K562 (cell line): Measurements from ENCODE around the gene COL4A6. TPM values are rescaled to one million over a fixed set of nuclear protein-coding genes. Genes with fewer than 3 reads are reported as not detected.

Experiments used
- ATAC-seq: fragments of 200-7000 bp; cut with Tn5 transposase; 3 replicates; pipeline ENCODE4 v1.9.1; 2020; ENCODE audit warnings: moderate library complexity
- BruUV-seq: library from RNA; stranded (reverse); fragments of 400-500 nt; replicated peaks from 2 replicates; lab custom pipeline; 2021; lab: Mats Ljungman, UMichigan
- CTCF ChIA-PET: fragments of 300-600 bp; formaldehyde crosslinking; extraction: SDS; loops from one replicate; lab custom pipeline; 2021; ENCODE audit warnings: low intra/inter-chr PET ratio; lab: Yijun Ruan, JAX
- POLR2A ChIA-PET: fragments of 300-600, 350-650 bp; sonication (Branson Sonifier 250); formaldehyde crosslinking; extraction: SDS; loops from one replicate; lab custom pipeline; 2021; ENCODE audit warnings: antibody characterized with exemption, inconsistent platforms; lab: Yijun Ruan, JAX
- DNase-seq, 4 experiments: peaks; one replicate each; pipeline versions ENCODE4 v3.0.0 to v3.0.0-alpha.2; 2011 to 2018; ENCODE audit warnings: low spot score in 3 of 4, mixed read lengths in 3 of 4; ENCODE audit errors: extremely low read depth in 1 of 4
- FAIRE-seq: peaks from 2 replicates; lab custom pipeline; 2011; peaks lifted over from hg19 to GRCh38; lab: Jason Lieb, UNC
- H2AFZ ChIP-seq: 2 replicates; pipeline ENCODE4 v1.6.0; 2011; ENCODE audit warnings: low read depth, low read length, control low read depth, inconsistent platforms
- H3K27ac ChIP-seq: fragments of 200-600 bp; 3 replicates; pipeline ENCODE4 v1.8.0; 2011; ENCODE audit warnings: low read depth, mild to moderate bottlenecking, control low read depth, inconsistent platforms, low read length, moderate library complexity, mixed read lengths; ENCODE audit errors: extremely low read depth
- H3K27me3 ChIP-seq, 2 experiments: fragments of 300-600 bp in 1 of 2; 2 replicates in 1 of 2; 3 replicates in 1 of 2; pipeline versions ENCODE4 v1.6.0 to v1.8.0; 2011; ENCODE audit warnings: inconsistent platforms in 2 of 2, low read length in 2 of 2, mild to moderate bottlenecking in 1 of 2, mixed read lengths in 1 of 2, moderate library complexity in 1 of 2; ENCODE audit not compliant: control insufficient read depth in 2 of 2, insufficient read depth in 2 of 2
- H3K36me3 ChIP-seq: fragments of 300-600 bp; 3 replicates; pipeline ENCODE4 v1.8.0; 2011; ENCODE audit warnings: mild to moderate bottlenecking, low read length, inconsistent platforms; ENCODE audit not compliant: control insufficient read depth, insufficient read depth
- H3K4me1 ChIP-seq, 2 experiments: fragments of 200-600 bp in 1 of 2; replicated peaks in 1 of 2; 2 replicates in 1 of 2; 3 replicates in 1 of 2; pipeline versions ENCODE4 v1.5.1 to v1.8.0; 2011; ENCODE audit warnings: inconsistent platforms in 2 of 2, low read length in 2 of 2, mild to moderate bottlenecking in 1 of 2, mixed read lengths in 1 of 2, moderate library complexity in 1 of 2; ENCODE audit not compliant: control insufficient read depth in 2 of 2, insufficient read depth in 2 of 2
- H3K4me2 ChIP-seq: 2 replicates; pipeline ENCODE4 v1.6.1; 2011; ENCODE audit warnings: low read length, control low read depth, inconsistent platforms, mixed read lengths; ENCODE audit not compliant: insufficient read depth
- H3K4me3 ChIP-seq: fragments of 200-600 bp; sonication (generic), shearing (Covaris generic); 2 replicates; pipeline ENCODE4 v1.5.1; 2016; ENCODE audit warnings: control low read depth, inconsistent platforms
- H3K79me2 ChIP-seq: fragments of 200-600 bp; 3 replicates; pipeline ENCODE4 v1.8.0; 2011; ENCODE audit warnings: low read length, inconsistent platforms; ENCODE audit not compliant: control insufficient read depth, insufficient read depth
- H3K9ac ChIP-seq, 2 experiments: 2 replicates each; pipeline versions ENCODE4 v1.6.0 to v1.6.1; 2011; ENCODE audit warnings: low read depth in 2 of 2, low read length in 2 of 2, control low read depth in 1 of 2, inconsistent platforms in 1 of 2, mild to moderate bottlenecking in 1 of 2, mixed read lengths in 1 of 2; ENCODE audit not compliant: insufficient read depth in 1 of 2
- H3K9me1 ChIP-seq: one replicate; pipeline ENCODE4 v1.6.0; 2011; ENCODE audit warnings: inconsistent platforms, mild to moderate bottlenecking, low read length, moderate library complexity; ENCODE audit not compliant: control insufficient read depth, insufficient read depth
- H3K9me3 ChIP-seq: replicated peaks from 2 replicates; pipeline ENCODE4 v1.5.1; 2011; ENCODE audit warnings: low read depth, low read length, inconsistent platforms; ENCODE audit not compliant: control insufficient read depth, insufficient read depth
- H4K20me1 ChIP-seq: replicated peaks from 2 replicates; pipeline ENCODE4 v1.6.1; 2011; ENCODE audit warnings: low read length, inconsistent platforms, mixed read lengths; ENCODE audit not compliant: control insufficient read depth, insufficient read depth
- GTF2E2 ChIP-seq: fragments of 200-800 bp; sonication (Bioruptor generic); IDR thresholded peaks from 2 replicates; pipeline ENCODE4 v1.6.1; 2016; ENCODE audit warnings: missing genetic modification characterization, missing compliant biosample characterization
- MIER1 ChIP-seq: fragments of 450-650 bp; IDR thresholded peaks from 2 replicates; pipeline ENCODE4 v1.6.1; 2016; ENCODE audit warnings: antibody characterized with exemption, mild to moderate bottlenecking, low read depth
- RBM17 ChIP-seq: fragments of 200-400 bp; formaldehyde crosslinking; IDR thresholded peaks from 2 replicates; pipeline ENCODE4 v1.6.1; 2017; ENCODE audit warnings: low read depth, mild to moderate bottlenecking, low read length, borderline replicate concordance
- SMAD2 ChIP-seq: fragments of 150-350 bp; IDR thresholded peaks from 2 replicates; pipeline ENCODE4 v1.6.1; 2014; ENCODE audit warnings: low read depth, mild to moderate bottlenecking, low read length
- STAT5A ChIP-seq: IDR thresholded peaks from 2 replicates; pipeline ENCODE4 v1.6.1; 2012; ENCODE audit warnings: low read length, inconsistent platforms, borderline replicate concordance
- TOE1 ChIP-seq, 2 experiments: fragments of 450-650 bp in 1 of 2; sonication (generic) in 1 of 2; formaldehyde crosslinking in 1 of 2; IDR thresholded peaks; 2 replicates each; pipeline versions ENCODE4 v1.7.1 to v1.8.0; 2016 to 2022; ENCODE audit warnings: borderline replicate concordance in 2 of 2, mild to moderate bottlenecking in 2 of 2, antibody characterized with exemption in 1 of 2, inconsistent platforms in 1 of 2, low read depth in 1 of 2, missing genetic modification reagents in 1 of 2, moderate library complexity in 1 of 2
- ZNF830 ChIP-seq: fragments of 250-450 bp; sonication (Bioruptor Pico); IDR thresholded peaks from 2 replicates; pipeline ENCODE4 v1.5.0; 2021; ENCODE audit warnings: mild to moderate bottlenecking
- WGBS: fragments of 100-300 bp; shearing (Covaris generic); methylation state at CpG from one replicate; pipeline ENCODE4 v1.1.6; 2016; ENCODE audit warnings: low coverage, mixed read lengths; ENCODE audit not compliant: insufficient coverage; ENCODE audit errors: missing lambda C conversion rate; 5-methylcytosine and 5-hydroxymethylcytosine counted together
- in situ Hi-C: fragments of 300-500 bp; cut with MboI; formaldehyde crosslinking; loops from 4 replicates; pipeline ENCODE4 v1.15.0; 2018; ENCODE audit warnings: inconsistent platforms, mixed read lengths
- intact Hi-C: fragments of 100-400 bp; cut with micrococcal nuclease; formaldehyde crosslinking; loops from 2 replicates; pipeline ENCODE4 v1.14.2; 2022
- polyA plus RNA-seq, 8 experiments: library from polyadenylated mRNA; depleted of rRNA in 4 of 8; stranded (reverse) in 5 of 8; unstranded in 3 of 8; fragments of >200 nt; fragmentation: Nextera tagmentation in 2 of 8; fragmentation: Illumina TruSeq in 1 of 8; extraction: Ambion mirVana in 2 of 8; extraction: Trizol in 1 of 8; gene quantifications; 2 replicates each; pipeline versions ENCODE4 v1.2.1 to v1.2.3, GENCODE V29; 2011 to 2014; ENCODE audit warnings: inconsistent platforms in 1 of 8, missing spikeins in 1 of 8
- total RNA-seq, 7 experiments: library from RNA; depleted of rRNA in 6 of 7; stranded (reverse); fragments of >200 nt in 6 of 7; fragmentation: Illumina TruSeq in 2 of 7; extraction: Trizol in 2 of 7; gene quantifications; 2 replicates each; pipeline versions ENCODE4 v1.2.1 to v1.2.3, GENCODE V29; 2011 to 2021; ENCODE audit warnings: low replicate concordance in 1 of 7
- TF ChIP-seq, protein P1 (sequence below): fragments of 450-650 bp; IDR thresholded peaks from 2 replicates; pipeline ENCODE4 v1.6.1; 2018; ENCODE audit not compliant: partially characterized antibody

COL4A6 gene
- total and polyA plus RNA-seq, 9 of the 15 experiments (the other 6 are each of a cell fraction or from before 2014, with no cell fraction given), result 0.02 to 0.05 TPM; not detected in 7

DNA sequence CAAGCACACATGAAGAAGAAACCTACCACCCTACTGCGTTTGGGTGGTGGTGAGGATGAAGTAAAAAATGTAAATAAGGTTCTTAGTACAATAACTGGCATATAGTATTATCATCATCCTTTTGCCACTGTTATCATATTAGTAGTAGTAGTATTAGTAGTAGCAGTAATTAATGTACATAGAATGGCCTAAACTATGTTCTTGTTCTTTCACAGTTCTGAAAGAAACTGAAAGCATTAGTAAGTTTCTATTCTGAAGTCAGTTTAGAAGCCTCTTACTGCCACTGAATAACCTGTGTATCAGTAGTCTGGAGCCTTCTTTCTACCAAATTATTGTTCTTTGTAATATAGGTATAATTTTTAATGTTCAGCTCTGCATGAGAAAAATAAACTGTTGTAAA is 21.0 kb downstream of the COL4A6 start (continued):
- TF ChIP-seq, protein P1, sequence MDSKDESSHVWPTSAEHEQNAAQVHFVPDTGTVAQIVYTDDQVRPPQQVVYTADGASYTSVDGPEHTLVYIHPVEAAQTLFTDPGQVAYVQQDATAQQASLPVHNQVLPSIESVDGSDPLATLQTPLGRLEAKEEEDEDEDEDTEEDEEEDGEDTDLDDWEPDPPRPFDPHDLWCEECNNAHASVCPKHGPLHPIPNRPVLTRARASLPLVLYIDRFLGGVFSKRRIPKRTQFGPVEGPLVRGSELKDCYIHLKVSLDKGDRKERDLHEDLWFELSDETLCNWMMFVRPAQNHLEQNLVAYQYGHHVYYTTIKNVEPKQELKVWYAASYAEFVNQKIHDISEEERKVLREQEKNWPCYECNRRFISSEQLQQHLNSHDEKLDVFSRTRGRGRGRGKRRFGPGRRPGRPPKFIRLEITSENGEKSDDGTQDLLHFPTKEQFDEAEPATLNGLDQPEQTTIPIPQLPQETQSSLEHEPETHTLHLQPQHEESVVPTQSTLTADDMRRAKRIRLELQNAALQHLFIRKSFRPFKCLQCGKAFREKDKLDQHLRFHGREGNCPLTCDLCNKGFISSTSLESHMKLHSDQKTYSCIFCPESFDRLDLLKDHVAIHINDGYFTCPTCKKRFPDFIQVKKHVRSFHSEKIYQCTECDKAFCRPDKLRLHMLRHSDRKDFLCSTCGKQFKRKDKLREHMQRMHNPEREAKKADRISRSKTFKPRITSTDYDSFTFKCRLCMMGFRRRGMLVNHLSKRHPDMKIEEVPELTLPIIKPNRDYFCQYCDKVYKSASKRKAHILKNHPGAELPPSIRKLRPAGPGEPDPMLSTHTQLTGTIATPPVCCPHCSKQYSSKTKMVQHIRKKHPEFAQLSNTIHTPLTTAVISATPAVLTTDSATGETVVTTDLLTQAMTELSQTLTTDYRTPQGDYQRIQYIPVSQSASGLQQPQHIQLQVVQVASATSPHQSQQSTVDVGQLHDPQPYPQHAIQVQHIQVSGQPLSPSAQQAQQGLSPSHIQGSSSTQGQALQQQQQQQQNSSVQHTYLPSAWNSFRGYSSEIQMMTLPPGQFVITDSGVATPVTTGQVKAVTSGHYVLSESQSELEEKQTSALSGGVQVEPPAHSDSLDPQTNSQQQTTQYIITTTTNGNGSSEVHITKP, result no peak
- TF ChIP-seq TOE1 (IDR thresholded peaks at IDR 0.05; ENCODE audit: borderline replicate concordance), result no peak
- no peak for TF ChIP-seq TOE1 (CRISPR knock-in tag; IDR thresholded peaks at IDR 0.05; ENCODE audit: borderline replicate concordance, low read depth)
- no peak for TF ChIP-seq GTF2E2

DNA sequence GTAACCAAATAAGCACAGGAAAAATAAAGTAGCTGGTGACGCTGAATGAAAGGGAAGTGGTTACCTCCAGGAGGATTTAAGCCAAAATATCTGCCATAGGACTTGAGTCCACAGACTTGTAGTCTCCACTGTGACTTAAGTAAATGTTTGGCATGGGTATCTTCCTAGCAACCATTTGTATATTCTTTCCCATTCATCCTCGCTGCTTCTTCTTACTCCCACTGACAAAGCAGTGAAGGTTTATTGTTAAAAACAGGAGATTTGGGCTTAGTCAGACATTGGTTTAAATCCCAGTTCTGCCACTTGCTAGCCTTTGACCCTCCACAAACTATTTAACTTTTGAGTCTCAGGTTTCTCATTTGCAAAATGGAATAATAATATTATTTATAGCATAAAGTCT is 22.3 kb downstream of the COL4A6 start:
- no peaks in the 10 kb centered on the region for H3K9me1 ChIP-seq
- no peaks in the 10 kb centered on the region for H4K20me1 ChIP-seq
- CTCF ChIA-PET, result no interaction called here
- no peaks in the 10 kb centered on the region for H3K27me3 ChIP-seq
- no peak overlapping the region for H3K4me2 ChIP-seq
- POLR2A ChIA-PET, result no interaction called here
- no peaks in the 10 kb centered on the region for H3K9me3 ChIP-seq
- no peak overlapping the region for H3K27ac ChIP-seq
- intact Hi-C loops, result no loop called here
- no peak for TF ChIP-seq ZNF830
- no peak for TF ChIP-seq MIER1
- no peak for TF ChIP-seq STAT5A
- no peak for TF ChIP-seq SMAD2
- TF ChIP-seq RBM17, result no peak
- no peak overlapping the region for H3K9ac ChIP-seq
- no peak for FAIRE-seq
- in situ Hi-C loops, result no loop called here
- ATAC-seq, result no peak
- no peaks in the 10 kb centered on the region for H3K36me3 ChIP-seq
- H2AFZ ChIP-seq, result no peak overlapping the region
- H3K4me1 ChIP-seq, result no peaks in the 10 kb centered on the region
- H3K4me3 ChIP-seq, result no peak overlapping the region
- no TSS peak for BruUV-seq
- no peaks in the 10 kb centered on the region for H3K79me2 ChIP-seq
- DNase-seq, result no peak
- 0% methylated on average over 2 of the region's 2 CpGs for WGBS
